Activated T-cell treated with anti-CD3 and anti-CD28 coated beads, Interleukin-2, amount 50 U/mL, for 24 hours (primary cell): ENCODE results near the gene PBX4.
A peak's percentile ranks its signal among the peaks of the same experiment; 100 is the strongest.
"Not testable (repeated sequence)": the region's sequence is repeated elsewhere in the genome, so short reads cannot be mapped to it uniquely, and the experiment has no call there.

Source experiments
- DNase-seq: peaks from one replicate; pipeline ENCODE4 v3.0.0-alpha.2; 2020
- H3K27ac Mint-ChIP-seq: 2 replicates; pipeline ENCODE4 v1.8.0; 2020; ENCODE audit warnings: mild to moderate bottlenecking, mixed read lengths
- H3K27me3 Mint-ChIP-seq: 2 replicates; pipeline ENCODE4 v1.8.0; 2020; ENCODE audit warnings: mixed read lengths
- H3K36me3 Mint-ChIP-seq: 2 replicates; pipeline ENCODE4 v1.8.0; 2020; ENCODE audit warnings: low read depth, mixed read lengths
- H3K4me1 Mint-ChIP-seq: 2 replicates; pipeline ENCODE4 v1.8.0; 2020; ENCODE audit warnings: low read depth, mixed read lengths
- H3K4me3 Mint-ChIP-seq: 2 replicates; pipeline ENCODE4 v1.8.0; 2020; ENCODE audit warnings: mild to moderate bottlenecking, moderate library complexity, mixed read lengths
- H3K9me3 Mint-ChIP-seq: 2 replicates; pipeline ENCODE4 v1.8.0; 2020; ENCODE audit warnings: mixed read lengths

PBX4 gene

GRCh38 chr19:19623383-19623782, 4.9 kb upstream of the PBX4 start:
- H3K4me1 Mint-ChIP-seq, result peaks cover 39% of the 10 kb centered on the region
- DNase-seq, result no peak
- no peaks in the 10 kb centered on the region for H3K9me3 Mint-ChIP-seq
- H3K4me3 Mint-ChIP-seq, result no peak overlapping the region
- peak overlapping the region; percentile 44 for H3K27ac Mint-ChIP-seq
- H3K27me3 Mint-ChIP-seq, result no peaks in the 10 kb centered on the region
- H3K36me3 Mint-ChIP-seq, result peaks cover 38% of the 10 kb centered on the region

- DNase-seq, result no peak
- no peak overlapping the region for H3K4me3 Mint-ChIP-seq
- H3K36me3 Mint-ChIP-seq, result peaks cover 36% of the 10 kb centered on the region
- H3K9me3 Mint-ChIP-seq, result no peaks in the 10 kb centered on the region
- no peaks in the 10 kb centered on the region for H3K27me3 Mint-ChIP-seq
- no peak overlapping the region for H3K27ac Mint-ChIP-seq
- peaks cover 45% of the 10 kb centered on the region for H3K4me1 Mint-ChIP-seq
Observed at GRCh38 chr19:19619849-19620210, 1.3 kb upstream of the PBX4 start.

- Mint-ChIP-seq H3K27ac (peak overlapping the region; percentile 90), H3K36me3 (peaks cover 36% of the 10 kb centered on the region), H3K9me3 (no peaks in the 10 kb centered on the region), H3K4me1 (peaks cover 46% of the 10 kb centered on the region), H3K27me3 (no peaks in the 10 kb centered on the region), H3K4me3 (peak overlapping the region; percentile 87)
- DNase-seq, result no peak
Observed at GRCh38 chr19:19619181-19619848, 828 bp upstream of the PBX4 start.

- Mint-ChIP-seq H3K9me3 (no peaks in the 10 kb centered on the region), H3K4me3 (peak overlapping the region; percentile 38), H3K27me3 (no peaks in the 10 kb centered on the region), H3K4me1 (peaks cover 60% of the 10 kb centered on the region), H3K27ac (peak overlapping the region; percentile 77), H3K36me3 (peaks cover 31% of the 10 kb centered on the region)
- DNase-seq, result peak; percentile 42
Observed at GRCh38 chr19:19615086-19615485, 3.4 kb downstream of the PBX4 start.

- no peak overlapping the region for H3K4me3 Mint-ChIP-seq
- peak overlapping the region; percentile 8 for H3K27ac Mint-ChIP-seq
- no peak for DNase-seq
- no peaks in the 10 kb centered on the region for H3K9me3 Mint-ChIP-seq
- no peaks in the 10 kb centered on the region for H3K27me3 Mint-ChIP-seq
- H3K36me3 Mint-ChIP-seq, result peaks cover 43% of the 10 kb centered on the region
- peaks cover 62% of the 10 kb centered on the region for H3K4me1 Mint-ChIP-seq
Observed at GRCh38 chr19:19613506-19613905, 5.0 kb downstream of the PBX4 start.

GRCh38 chr19:19610376-19611202, 7.9 kb downstream of the PBX4 start:
- H3K9me3 Mint-ChIP-seq, result no peaks in the 10 kb centered on the region
- H3K27ac Mint-ChIP-seq, result no peak overlapping the region
- H3K4me3 Mint-ChIP-seq, result no peak overlapping the region
- H3K27me3 Mint-ChIP-seq, result no peaks in the 10 kb centered on the region
- H3K4me1 Mint-ChIP-seq, result peaks cover 62% of the 10 kb centered on the region
- H3K36me3 Mint-ChIP-seq, result peaks cover 49% of the 10 kb centered on the region
- DNase-seq, result no peak

- not testable (repeated sequence) for H3K27me3 Mint-ChIP-seq, DNase-seq, H3K9me3 Mint-ChIP-seq, H3K4me3 Mint-ChIP-seq
- peak overlapping the region; percentile 83 for H3K27ac Mint-ChIP-seq
- peaks cover 38% of the 10 kb centered on the region for H3K36me3 Mint-ChIP-seq
- peaks cover 59% of the 10 kb centered on the region for H3K4me1 Mint-ChIP-seq
Observed at GRCh38 chr19:19606686-19607085, 11.8 kb downstream of the PBX4 start.

- Mint-ChIP-seq H3K4me1 (peaks cover 64% of the 10 kb centered on the region), H3K27me3 (no peaks in the 10 kb centered on the region), H3K9me3 (no peaks in the 10 kb centered on the region)
Observed at GRCh38 chr19:19606021-19606420, 12.5 kb downstream of the PBX4 start.

GRCh38 chr19:19602713-19603324, 15.7 kb downstream of the PBX4 start:
- Mint-ChIP-seq H3K9me3 (no peaks in the 10 kb centered on the region), H3K27ac (peak overlapping the region; percentile 100), H3K36me3 (peaks cover 31% of the 10 kb centered on the region), H3K4me1 (peaks cover 70% of the 10 kb centered on the region), H3K27me3 (no peaks in the 10 kb centered on the region), H3K4me3 (peak overlapping the region; percentile 9)
- no peak for DNase-seq

More at GRCh38 chr19:19606021-19606420, 12.5 kb downstream of the PBX4 start:
- Mint-ChIP-seq H3K36me3 (peaks cover 44% of the 10 kb centered on the region), H3K27ac (peak overlapping the region; percentile 83), H3K4me3 (no peak overlapping the region)
- peak; percentile 35 for DNase-seq

GRCh38 chr19:19602136-19602712, 16.3 kb downstream of the PBX4 start:
- Mint-ChIP-seq H3K9me3 (no peaks in the 10 kb centered on the region), H3K4me1 (peaks cover 72% of the 10 kb centered on the region), H3K4me3 (peak overlapping the region; percentile 9), H3K27ac (peak overlapping the region; percentile 100), H3K27me3 (no peaks in the 10 kb centered on the region), H3K36me3 (peaks cover 34% of the 10 kb centered on the region)
- no peak for DNase-seq

- no peak for DNase-seq
- H3K27ac Mint-ChIP-seq, result peak overlapping the region; percentile 100
- peaks cover 67% of the 10 kb centered on the region for H3K4me1 Mint-ChIP-seq
- peak overlapping the region; percentile 1 for H3K4me3 Mint-ChIP-seq
- H3K27me3 Mint-ChIP-seq, result no peaks in the 10 kb centered on the region
- peaks cover 35% of the 10 kb centered on the region for H3K36me3 Mint-ChIP-seq
- no peaks in the 10 kb centered on the region for H3K9me3 Mint-ChIP-seq
Observed at GRCh38 chr19:19600793-19601330, 17.6 kb downstream of the PBX4 start.

GRCh38 chr19:19598728-19599451, 19.6 kb downstream of the PBX4 start:
- H3K27ac Mint-ChIP-seq, result peak overlapping the region; percentile 100
- peaks cover 48% of the 10 kb centered on the region for H3K36me3 Mint-ChIP-seq
- not testable (repeated sequence) for H3K27me3 Mint-ChIP-seq, H3K9me3 Mint-ChIP-seq
- peak; percentile 74 for DNase-seq
- peaks cover 80% of the 10 kb centered on the region for H3K4me1 Mint-ChIP-seq
- peak overlapping the region; percentile 78 for H3K4me3 Mint-ChIP-seq

- Mint-ChIP-seq H3K36me3 (peaks cover 53% of the 10 kb centered on the region), H3K27me3 (no peaks in the 10 kb centered on the region), H3K4me1 (peaks cover 80% of the 10 kb centered on the region), H3K27ac (peak overlapping the region; percentile 100), H3K4me3 (peak overlapping the region; percentile 78), H3K9me3 (no peaks in the 10 kb centered on the region)
- DNase-seq, result peak; percentile 56
Observed at GRCh38 chr19:19597809-19598306, 20.6 kb downstream of the PBX4 start.
